ENCODE measurements around the gene MAN2A1.
A peak's percentile ranks its signal among the peaks of the same experiment; 100 is the strongest.

Gene MAN2A1

DNA sequence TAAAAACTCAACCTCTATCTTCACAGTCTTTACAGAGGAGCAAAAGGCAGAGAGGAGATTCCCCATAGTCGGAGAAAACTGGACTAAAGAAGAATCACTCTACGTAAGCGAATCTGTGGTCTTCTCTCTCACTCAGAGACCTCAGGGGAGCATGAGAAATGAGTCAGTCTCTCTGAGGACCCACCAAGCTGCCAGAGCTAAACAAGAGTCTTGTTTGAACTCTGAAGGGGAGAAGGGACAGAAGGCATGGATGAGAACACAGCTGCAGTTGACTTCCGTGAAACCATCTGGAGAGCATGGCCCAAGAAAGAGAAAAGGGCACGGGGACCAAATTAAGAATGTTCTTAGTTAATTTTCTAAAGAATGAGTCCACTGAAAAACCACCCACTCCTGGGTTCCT is 12.8 kb upstream of the MAN2A1 start:
- no peak overlapping the region for H2BK5ac ChIP-seq (ENCODE audit: low read depth, low read length, poor library complexity)
- no peak overlapping the region for H2BK12ac ChIP-seq (ENCODE audit: low read length)
- no peaks in the 10 kb centered on the region for H3K79me1 ChIP-seq (ENCODE audit: low read length)
- WGBS (ENCODE audit: extremely low coverage, insufficient coverage, insufficient read length): no CpG with 5 or more reads among the region's 5 CpGs
- no peaks in the 10 kb centered on the region for H3K36me3 ChIP-seq (ENCODE audit: control insufficient read depth in 1 of 2, insufficient read depth in 2 of 2, low read length in 2 of 2)
- no peak overlapping the region for H3K4me2 ChIP-seq (ENCODE audit: low read length)
- no peak overlapping the region for H3K4me3 ChIP-seq (ENCODE audit: low read depth, low read length)
- no peaks in the 10 kb centered on the region for H3K9me3 ChIP-seq (ENCODE audit: insufficient read depth, low read depth, low read length)
- no peak overlapping the region for H3K4ac ChIP-seq (ENCODE audit: low read depth, low read length)
- no peaks in the 10 kb centered on the region for H3K27me3 ChIP-seq (ENCODE audit: insufficient read depth, low read length)
- no peak overlapping the region for H4K12ac ChIP-seq (ENCODE audit: low read depth, low read length)
- H3K14ac ChIP-seq (ENCODE audit: low read length): no peak overlapping the region
- H4K91ac ChIP-seq (ENCODE audit: low read depth, low read length): no peak overlapping the region
- H2AK5ac ChIP-seq (ENCODE audit: low read length): no peak overlapping the region
- no peak overlapping the region for H2BK120ac ChIP-seq (ENCODE audit: insufficient read depth, low read length, poor library complexity)
- no peak for DNase-seq
- H3K27ac ChIP-seq (ENCODE audit: low read depth, low read length): no peak overlapping the region
- H4K8ac ChIP-seq (ENCODE audit: low read depth, low read length): no peak overlapping the region
- H3K79me2 ChIP-seq (ENCODE audit: control insufficient read depth, insufficient read depth, low read length, poor library complexity): no peaks in the 10 kb centered on the region
- H3K23ac ChIP-seq (ENCODE audit: low read length): no peak overlapping the region
- H3K18ac ChIP-seq (ENCODE audit: low read length): no peak overlapping the region
- H3K9ac ChIP-seq (ENCODE audit: low read length): no peak overlapping the region
- H3K4me1 ChIP-seq (ENCODE audit: control insufficient read depth in 1 of 2, insufficient read depth in 2 of 2, low read length in 2 of 2): no peaks in the 10 kb centered on the region
- H2AFZ ChIP-seq (ENCODE audit: insufficient read depth, low read length, poor library complexity): no peak overlapping the region

DNA sequence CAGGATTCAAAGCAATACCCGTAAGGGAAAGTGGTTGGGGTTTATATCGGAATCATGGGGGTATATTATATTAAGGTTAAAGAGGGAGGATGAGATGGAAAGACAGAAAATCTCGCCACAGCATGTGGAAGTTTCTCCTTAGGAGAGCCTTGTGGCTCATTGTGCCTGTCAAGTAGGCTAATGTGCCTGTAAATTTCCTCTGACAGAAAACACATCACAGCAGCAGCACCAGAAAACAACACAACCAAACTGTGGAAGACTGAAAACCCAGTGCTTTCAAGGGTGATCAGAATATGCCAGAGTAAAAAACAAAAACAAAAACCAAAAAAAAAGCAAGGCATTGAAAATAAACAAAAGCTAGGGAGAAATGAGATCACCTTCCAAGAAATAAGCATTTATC is 11.3 kb upstream of the MAN2A1 start:
- H3K79me2 ChIP-seq (ENCODE audit: control insufficient read depth, insufficient read depth, low read length, poor library complexity): no peaks in the 10 kb centered on the region
- H3K23ac ChIP-seq (ENCODE audit: low read length): no peak overlapping the region
- H3K79me1 ChIP-seq (ENCODE audit: low read length): no peaks in the 10 kb centered on the region
- no peaks in the 10 kb centered on the region for H3K27me3 ChIP-seq (ENCODE audit: insufficient read depth, low read length)
- H3K14ac ChIP-seq (ENCODE audit: low read length): no peak overlapping the region
- no peak overlapping the region for H3K27ac ChIP-seq (ENCODE audit: low read depth, low read length)
- WGBS (ENCODE audit: extremely low coverage, insufficient coverage, insufficient read length): 96% methylated on average over 2 of the region's 3 CpGs
- H2AFZ ChIP-seq (ENCODE audit: insufficient read depth, low read length, poor library complexity): no peak overlapping the region
- no peak overlapping the region for H3K18ac ChIP-seq (ENCODE audit: low read length)
- H4K8ac ChIP-seq (ENCODE audit: low read depth, low read length): no peak overlapping the region
- no peak overlapping the region for H4K12ac ChIP-seq (ENCODE audit: low read depth, low read length)
- no peak overlapping the region for H3K4me2 ChIP-seq (ENCODE audit: low read length)
- no peak for DNase-seq
- H4K91ac ChIP-seq (ENCODE audit: low read depth, low read length): no peak overlapping the region
- no peaks in the 10 kb centered on the region for H3K4me1 ChIP-seq (ENCODE audit: control insufficient read depth in 1 of 2, insufficient read depth in 2 of 2, low read length in 2 of 2)
- no peak overlapping the region for H2BK120ac ChIP-seq (ENCODE audit: insufficient read depth, low read length, poor library complexity)
- H3K9ac ChIP-seq (ENCODE audit: low read length): no peak overlapping the region
- no peak overlapping the region for H2BK12ac ChIP-seq (ENCODE audit: low read length)
- H3K4me3 ChIP-seq (ENCODE audit: low read depth, low read length): no peak overlapping the region
- no peaks in the 10 kb centered on the region for H3K9me3 ChIP-seq (ENCODE audit: insufficient read depth, low read depth, low read length)
- no peak overlapping the region for H3K4ac ChIP-seq (ENCODE audit: low read depth, low read length)
- no peak overlapping the region for H2AK5ac ChIP-seq (ENCODE audit: low read length)
- H3K36me3 ChIP-seq (ENCODE audit: control insufficient read depth in 1 of 2, insufficient read depth in 2 of 2, low read length in 2 of 2): no peaks in the 10 kb centered on the region
- no peak overlapping the region for H2BK5ac ChIP-seq (ENCODE audit: low read depth, low read length, poor library complexity)

- Histone ChIP-seq H3K9ac (ENCODE audit: low read length) (no peak overlapping the region), H2AK5ac (ENCODE audit: low read length) (no peak overlapping the region), H3K18ac (ENCODE audit: low read length) (no peak overlapping the region), H3K79me2 (ENCODE audit: control insufficient read depth, insufficient read depth, low read length, poor library complexity) (no peaks in the 10 kb centered on the region), H3K4me2 (ENCODE audit: low read length) (no peak overlapping the region), H3K4me1 (ENCODE audit: control insufficient read depth in 1 of 2, insufficient read depth in 2 of 2, low read length in 2 of 2) (no peaks in the 10 kb centered on the region), H4K12ac (ENCODE audit: low read depth, low read length) (no peak overlapping the region), H3K4ac (ENCODE audit: low read depth, low read length) (no peak overlapping the region), H4K8ac (ENCODE audit: low read depth, low read length) (no peak overlapping the region), H3K79me1 (ENCODE audit: low read length) (no peaks in the 10 kb centered on the region), H2BK120ac (ENCODE audit: insufficient read depth, low read length, poor library complexity) (no peak overlapping the region), H4K91ac (ENCODE audit: low read depth, low read length) (no peak overlapping the region), H2AFZ (ENCODE audit: insufficient read depth, low read length, poor library complexity) (no peak overlapping the region), H3K23ac (ENCODE audit: low read length) (no peak overlapping the region), H3K9me3 (ENCODE audit: insufficient read depth, low read depth, low read length) (no peaks in the 10 kb centered on the region), H3K27ac (ENCODE audit: low read depth, low read length) (no peak overlapping the region), H3K14ac (ENCODE audit: low read length) (no peak overlapping the region), H3K4me3 (ENCODE audit: low read depth, low read length) (no peak overlapping the region), H2BK5ac (ENCODE audit: low read depth, low read length, poor library complexity) (no peak overlapping the region), H2BK12ac (ENCODE audit: low read length) (no peak overlapping the region), H3K27me3 (ENCODE audit: insufficient read depth, low read length) (no peaks in the 10 kb centered on the region), H3K36me3 (ENCODE audit: control insufficient read depth in 1 of 2, insufficient read depth in 2 of 2, low read length in 2 of 2) (no peaks in the 10 kb centered on the region)
- no peak for DNase-seq
- WGBS (ENCODE audit: extremely low coverage, insufficient coverage, insufficient read length): 100% methylated on average over 1 of the region's 3 CpGs
These were observed 8.0 kb upstream of the MAN2A1 start for GRCh38 chr5:109681763-109682162.

DNA sequence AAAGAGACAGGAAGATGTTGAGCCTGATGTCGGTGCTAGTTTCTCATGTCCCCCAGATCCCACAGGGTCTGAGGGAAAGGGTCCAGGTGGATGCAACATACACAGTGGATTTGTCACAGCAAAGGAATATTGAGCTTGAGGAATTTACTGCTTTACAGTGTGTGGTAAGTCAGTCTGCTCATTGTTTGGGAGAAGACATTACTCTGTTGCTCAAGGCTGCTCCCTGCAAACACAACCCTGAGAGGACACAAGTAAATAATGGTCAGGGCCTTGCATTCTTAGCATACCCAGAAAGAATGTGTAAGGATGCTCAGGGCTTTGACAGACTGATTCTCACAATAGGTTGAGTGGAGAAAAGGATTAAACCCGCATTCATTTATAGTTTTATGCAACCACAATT is 7.3 kb upstream of the MAN2A1 start:
- Histone ChIP-seq H3K27ac (ENCODE audit: low read depth, low read length) (no peak overlapping the region), H3K79me2 (ENCODE audit: control insufficient read depth, insufficient read depth, low read length, poor library complexity) (no peaks in the 10 kb centered on the region), H3K14ac (ENCODE audit: low read length) (no peak overlapping the region), H3K27me3 (ENCODE audit: insufficient read depth, low read length) (no peaks in the 10 kb centered on the region), H3K79me1 (ENCODE audit: low read length) (no peaks in the 10 kb centered on the region), H3K36me3 (ENCODE audit: control insufficient read depth in 1 of 2, insufficient read depth in 2 of 2, low read length in 2 of 2) (no peaks in the 10 kb centered on the region), H2AK5ac (ENCODE audit: low read length) (no peak overlapping the region), H4K12ac (ENCODE audit: low read depth, low read length) (no peak overlapping the region), H4K91ac (ENCODE audit: low read depth, low read length) (no peak overlapping the region), H2BK12ac (ENCODE audit: low read length) (no peak overlapping the region), H3K23ac (ENCODE audit: low read length) (no peak overlapping the region), H3K9me3 (ENCODE audit: insufficient read depth, low read depth, low read length) (no peaks in the 10 kb centered on the region), H3K9ac (ENCODE audit: low read length) (no peak overlapping the region), H3K18ac (ENCODE audit: low read length) (no peak overlapping the region), H3K4me2 (ENCODE audit: low read length) (no peak overlapping the region), H3K4ac (ENCODE audit: low read depth, low read length) (no peak overlapping the region), H2BK5ac (ENCODE audit: low read depth, low read length, poor library complexity) (no peak overlapping the region), H4K8ac (ENCODE audit: low read depth, low read length) (no peak overlapping the region), H2BK120ac (ENCODE audit: insufficient read depth, low read length, poor library complexity) (no peak overlapping the region), H2AFZ (ENCODE audit: insufficient read depth, low read length, poor library complexity) (no peak overlapping the region), H3K4me1 (ENCODE audit: control insufficient read depth in 1 of 2, insufficient read depth in 2 of 2, low read length in 2 of 2) (no peaks in the 10 kb centered on the region), H3K4me3 (ENCODE audit: low read depth, low read length) (no peak overlapping the region)
- DNase-seq: peak; percentile 37 to 65
- WGBS (ENCODE audit: extremely low coverage, insufficient coverage, insufficient read length): no CpG with 5 or more reads among the region's 2 CpGs

Data from trophoblast cell (in vitro differentiated cells and primary cell).